HG03135 (cell line): Measurements from ENCODE around the gene ZNF414.
"Not testable (repeated sequence)": the region's sequence is repeated elsewhere in the genome, so short reads cannot be mapped to it uniquely, and the experiment has no call there.

Experiments
- ATAC-seq: cut with Tn5 transposase; IDR thresholded peaks from one replicate; pipeline ENCODE4 v1.9.1; 2021; ENCODE audit warnings: mild to moderate bottlenecking, moderate library complexity; ENCODE audit not compliant: unreplicated experiment

Gene ZNF414

GRCh38 chr19:8513687-8514504, at the start of gene ZNF414:
TSS of gene ZNF414 (minus strand) at chr19:8514167. CDS start at chr19:8514046, 121 bp downstream.
- ATAC-seq = peak; percentile 84

GRCh38 chr19:8561075-8561764, 47.3 kb upstream of the ZNF414 start:
- no peak for ATAC-seq

GRCh38 chr19:8558325-8558724, 44.4 kb upstream of the ZNF414 start:
- ATAC-seq = no peak

- ATAC-seq = no peak
These were observed 43.8 kb upstream of the ZNF414 start for GRCh38 chr19:8557642-8558238.

GRCh38 chr19:8553729-8554128, 39.8 kb upstream of the ZNF414 start:
- not testable (repeated sequence) for ATAC-seq

- no peak for ATAC-seq
These were observed 38.8 kb upstream of the ZNF414 start for GRCh38 chr19:8552810-8553209.

GRCh38 chr19:8550070-8550469, 36.1 kb upstream of the ZNF414 start:
- ATAC-seq = no peak

GRCh38 chr19:8545743-8546142, 31.8 kb upstream of the ZNF414 start:
- no peak for ATAC-seq

- ATAC-seq = no peak
These were observed 30.2 kb upstream of the ZNF414 start for GRCh38 chr19:8544168-8544567.

GRCh38 chr19:8539621-8540149, 25.7 kb upstream of the ZNF414 start:
- ATAC-seq = no peak

- ATAC-seq = no peak
These were observed 23.1 kb upstream of the ZNF414 start for GRCh38 chr19:8537099-8537498.

GRCh38 chr19:8536282-8536681, 22.3 kb upstream of the ZNF414 start:
- ATAC-seq = no peak

- ATAC-seq = no peak
These were observed 18.3 kb upstream of the ZNF414 start for GRCh38 chr19:8532225-8532624.

GRCh38 chr19:8531470-8531869, 17.5 kb upstream of the ZNF414 start:
- ATAC-seq = no peak

GRCh38 chr19:8530061-8530679, 16.2 kb upstream of the ZNF414 start:
- no peak for ATAC-seq

GRCh38 chr19:8529369-8530006, 15.5 kb upstream of the ZNF414 start:
- ATAC-seq = no peak

GRCh38 chr19:8528500-8528899, 14.5 kb upstream of the ZNF414 start:
- ATAC-seq = no peak

GRCh38 chr19:8526345-8527091, 12.6 kb upstream of the ZNF414 start:
- no peak for ATAC-seq

GRCh38 chr19:8525401-8525684, 11.4 kb upstream of the ZNF414 start:
- ATAC-seq = no peak

GRCh38 chr19:8519388-8519787, 5.4 kb upstream of the ZNF414 start:
- ATAC-seq = no peak
